IPS-18c (cell line): ENCODE data around the gene POGLUT3.

ENCODE experiments used
- H3K4me3 ChIP-seq: 2 replicates; pipeline ENCODE4 v1.7.0; 2013; ENCODE audit warnings: low read depth, mild to moderate bottlenecking, low read length, moderate library complexity; ENCODE audit not compliant: insufficient read depth
- H3K9me3 ChIP-seq: one replicate; pipeline ENCODE4 v1.6.1; 2013; ENCODE audit warnings: mild to moderate bottlenecking, low read length, moderate library complexity; ENCODE audit not compliant: control insufficient read depth, insufficient read depth

Gene POGLUT3

DNA sequence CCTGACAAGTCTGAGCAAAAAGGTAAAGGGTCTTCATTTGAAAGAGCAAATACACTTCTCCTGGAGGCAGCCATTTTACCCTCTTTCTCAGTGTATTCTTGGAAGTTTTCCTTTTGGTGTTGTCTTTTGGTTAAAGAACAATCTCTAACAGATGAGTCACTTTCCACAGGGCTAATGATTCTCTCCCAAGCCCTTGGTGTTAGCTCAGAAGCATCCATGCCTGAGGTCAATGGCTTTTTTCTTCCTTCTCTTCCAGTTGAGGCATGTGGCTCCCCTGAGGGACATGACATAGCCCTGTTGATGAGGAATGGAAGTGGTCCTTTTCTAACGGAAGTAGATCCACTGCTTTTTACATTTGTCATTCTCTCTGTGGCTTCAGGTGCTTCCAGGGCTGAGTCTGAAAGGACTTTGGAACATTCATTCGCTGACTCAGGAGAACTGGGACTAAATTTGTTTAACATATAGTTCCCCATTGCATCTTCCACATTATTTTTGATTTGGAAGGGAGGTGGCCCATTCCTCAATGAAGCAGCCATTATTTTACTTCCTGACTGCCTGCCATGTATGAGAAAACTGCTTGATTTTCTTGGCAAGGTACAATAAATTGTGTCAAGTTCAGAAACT, 13.8 kb upstream of the POGLUT3 start:
- Histone ChIP-seq H3K4me3 (no peak overlapping the region), H3K9me3 (no peaks in the 10 kb centered on the region)

DNA sequence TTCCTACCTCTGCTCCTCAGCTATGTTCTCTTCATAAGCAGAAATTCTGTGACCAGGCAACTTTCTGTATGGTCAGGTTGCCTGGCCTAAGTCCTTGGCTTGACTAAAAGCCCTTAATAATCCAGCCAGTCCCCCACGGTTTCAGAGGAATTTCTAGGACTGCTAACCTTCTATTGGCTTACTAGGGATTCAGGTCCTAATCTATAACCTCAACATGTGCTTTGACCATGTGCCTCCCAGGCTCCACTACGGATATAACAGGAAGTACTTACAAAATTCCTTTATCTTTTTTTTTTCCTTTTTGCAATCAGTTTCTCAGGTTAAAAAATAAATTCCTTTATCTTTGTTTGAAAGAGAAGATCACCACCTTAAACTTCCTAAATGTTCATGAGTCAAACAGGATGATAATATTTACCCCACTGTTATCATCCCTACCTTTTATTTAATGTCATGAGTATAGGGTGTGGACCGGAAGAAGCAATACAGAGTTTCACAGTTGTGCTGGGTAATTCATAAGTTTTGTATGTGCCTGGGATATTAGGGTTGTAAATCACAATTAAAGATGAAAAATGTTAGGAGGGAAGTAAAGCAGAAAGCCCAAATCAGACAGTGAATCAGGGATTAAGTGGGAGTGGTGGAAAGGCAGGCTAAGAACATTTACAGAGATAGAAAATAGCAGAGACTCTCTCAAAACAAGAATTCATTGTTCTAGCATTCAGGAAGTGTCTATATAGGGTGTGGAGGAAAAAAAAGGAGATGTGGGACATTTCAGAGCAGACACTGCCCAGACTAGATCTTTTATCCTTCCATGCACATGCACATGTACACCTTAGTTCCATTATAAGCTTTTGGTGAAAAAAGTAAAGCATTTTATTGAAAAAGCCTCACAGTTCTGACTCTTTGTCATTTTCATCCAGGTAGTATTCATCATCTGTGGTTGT, 10.7 kb upstream of the POGLUT3 start:
- no peaks in the 10 kb centered on the region for H3K9me3 ChIP-seq
- H3K4me3 ChIP-seq: no peak overlapping the region

DNA sequence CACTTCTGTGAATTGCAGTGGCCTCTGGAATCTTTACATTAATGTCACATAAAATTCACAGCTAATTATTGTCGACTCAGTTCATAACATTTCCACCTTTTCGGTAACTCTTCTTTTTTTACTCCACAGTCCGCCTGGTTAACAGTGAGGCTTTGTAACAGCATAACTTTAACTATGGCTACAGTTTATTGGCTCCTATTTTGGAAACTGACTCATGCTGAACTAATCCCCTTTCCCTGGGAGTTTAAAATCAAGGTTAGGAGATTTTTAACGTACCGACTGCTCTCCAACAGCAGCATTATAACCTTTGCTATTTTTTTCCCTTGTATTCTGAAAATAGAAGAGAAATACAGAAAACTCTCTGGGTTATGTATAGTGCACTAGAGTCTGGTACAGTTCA, 3.2 kb upstream of the POGLUT3 start:
- Histone ChIP-seq H3K4me3 (no peak overlapping the region), H3K9me3 (no peaks in the 10 kb centered on the region)

DNA sequence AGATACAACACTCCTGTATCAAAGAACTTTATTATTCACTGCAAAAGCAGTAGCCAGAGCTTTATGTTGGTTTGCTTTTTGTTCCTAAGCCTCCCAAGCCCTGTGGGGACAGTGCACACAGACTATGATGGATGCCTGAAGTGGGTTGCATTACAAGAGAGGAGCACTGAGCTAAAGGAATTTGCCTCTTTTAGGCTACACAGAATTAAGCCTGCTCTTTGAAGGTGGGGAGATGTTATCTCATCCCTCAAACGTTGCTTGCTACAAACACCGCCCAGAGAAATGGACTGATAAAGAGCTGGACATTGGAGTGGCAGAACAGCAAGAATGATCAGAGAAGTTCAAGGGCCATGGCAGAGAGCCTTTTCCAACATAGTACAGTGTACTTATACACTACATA, 2.5 kb upstream of the POGLUT3 start:
- Histone ChIP-seq H3K9me3 (no peaks in the 10 kb centered on the region), H3K4me3 (no peak overlapping the region)

DNA sequence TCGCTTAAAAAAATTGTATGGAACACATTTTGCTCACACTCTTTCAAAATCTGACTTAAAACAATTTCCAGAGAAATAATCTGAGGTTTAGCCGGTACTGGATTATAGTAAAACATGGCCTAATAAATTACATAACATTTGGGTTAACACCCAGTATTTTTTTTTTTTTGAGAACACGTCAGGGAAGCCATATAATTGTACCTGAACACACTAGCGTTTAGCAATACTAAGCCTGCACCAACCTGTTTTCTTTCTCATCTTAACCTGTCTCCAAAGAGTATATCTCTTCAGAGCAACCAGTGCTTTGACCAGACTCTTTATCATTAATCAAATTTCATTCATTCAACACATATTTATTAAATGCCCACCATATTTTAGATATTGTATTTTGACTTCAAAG, 2.0 kb upstream of the POGLUT3 start:
- Histone ChIP-seq H3K4me3 (no peak overlapping the region), H3K9me3 (no peaks in the 10 kb centered on the region)

DNA sequence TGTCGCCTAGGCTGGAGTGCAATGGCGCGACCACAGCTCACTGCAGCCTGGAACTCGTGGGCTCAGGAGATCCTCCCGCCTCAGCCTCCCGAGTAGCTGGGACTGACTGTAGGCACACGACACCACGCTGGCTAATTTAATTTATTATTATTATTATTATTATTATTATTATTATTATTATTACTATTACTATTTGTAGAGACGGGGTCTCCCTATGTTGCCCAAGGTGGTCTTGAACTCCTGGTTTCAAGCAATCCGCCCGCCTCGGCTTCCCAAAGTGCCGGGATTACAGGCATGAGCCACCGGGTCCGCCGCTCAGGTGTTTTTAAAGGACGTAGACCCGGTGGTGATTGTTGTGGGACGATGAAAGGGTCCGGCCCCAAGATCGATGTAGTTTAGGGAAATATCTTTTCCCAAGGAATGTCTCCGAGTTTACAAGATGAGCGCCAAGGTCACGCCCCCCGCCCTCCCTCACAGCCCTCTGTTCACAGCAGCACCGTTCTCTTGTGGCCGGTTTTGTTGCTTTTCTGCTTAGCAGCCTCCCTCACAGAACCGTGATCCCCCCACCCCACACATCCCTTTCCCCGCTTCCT, 728 bp upstream of the POGLUT3 start:
- peak overlapping the region; percentile 75; the same call in 1 of the 2 replicates for H3K4me3 ChIP-seq
- no peaks in the 10 kb centered on the region for H3K9me3 ChIP-seq

DNA sequence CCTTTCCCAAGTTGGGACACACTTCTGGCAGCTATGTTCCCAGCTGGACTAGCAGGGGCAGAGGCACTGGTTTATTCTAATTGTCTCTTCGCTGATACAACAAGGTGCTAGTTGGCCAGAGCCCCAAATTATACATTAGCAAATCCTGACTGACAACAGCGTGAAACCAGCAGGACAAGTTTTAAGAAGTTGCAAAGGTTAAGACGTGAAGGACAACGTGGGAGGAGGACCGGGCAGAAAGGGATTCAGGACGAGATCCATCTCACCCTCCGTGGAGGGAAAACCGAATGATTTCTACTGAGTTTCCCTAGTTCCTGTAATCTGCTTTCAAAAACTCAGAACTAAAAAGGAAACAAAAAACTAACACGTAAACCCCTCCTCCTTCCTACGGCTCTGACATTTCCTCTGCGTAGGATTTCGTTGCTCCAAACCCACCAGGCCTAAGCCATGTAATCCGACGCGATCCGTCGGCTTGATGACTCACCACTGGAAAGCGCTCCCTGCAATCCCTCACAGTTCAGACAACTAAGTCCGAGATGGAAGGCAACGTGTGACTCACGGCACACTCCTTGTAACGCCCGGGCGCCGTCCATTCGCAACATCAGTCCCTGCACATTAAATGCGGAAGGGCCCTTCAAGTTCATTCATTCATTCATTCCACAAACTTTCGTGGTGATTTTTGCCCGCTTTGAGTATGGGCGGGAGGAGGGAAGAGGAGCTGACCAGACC, 703 bp downstream of the POGLUT3 start:
- Histone ChIP-seq H3K4me3 (peak overlapping the region; percentile 75), H3K9me3 (no peaks in the 10 kb centered on the region)

DNA sequence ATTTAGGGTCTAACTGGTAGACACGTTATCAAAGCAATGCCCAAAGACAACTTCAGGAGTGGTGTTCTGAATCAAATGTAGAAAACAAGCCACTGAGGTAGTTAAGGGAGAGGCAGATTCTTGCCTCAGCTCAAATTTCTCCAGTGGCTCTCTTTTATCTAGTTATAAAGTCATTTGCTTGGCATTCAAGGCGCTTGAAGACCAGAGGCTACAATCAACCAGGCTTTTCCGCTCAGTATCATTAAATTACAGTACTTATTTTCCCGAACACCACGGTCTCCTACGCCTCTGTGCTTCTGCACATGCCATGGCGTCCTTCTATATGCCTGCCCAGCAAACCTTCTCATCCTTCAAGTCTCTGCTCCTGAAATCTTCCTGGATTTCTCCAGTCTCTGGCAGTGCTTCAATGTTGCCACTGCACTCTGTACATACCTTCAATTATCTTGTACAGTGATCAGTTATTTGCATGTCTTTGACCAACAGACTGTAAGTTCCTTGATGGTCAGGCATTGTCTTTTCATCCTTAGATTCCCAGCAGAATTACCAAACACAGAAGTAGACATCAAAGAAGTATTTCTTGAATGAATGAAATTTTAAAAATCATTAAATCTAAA, 1.4 kb downstream of the POGLUT3 start:
- peak overlapping the region; percentile 75; the same call in 1 of the 2 replicates for H3K4me3 ChIP-seq
- no peaks in the 10 kb centered on the region for H3K9me3 ChIP-seq

DNA sequence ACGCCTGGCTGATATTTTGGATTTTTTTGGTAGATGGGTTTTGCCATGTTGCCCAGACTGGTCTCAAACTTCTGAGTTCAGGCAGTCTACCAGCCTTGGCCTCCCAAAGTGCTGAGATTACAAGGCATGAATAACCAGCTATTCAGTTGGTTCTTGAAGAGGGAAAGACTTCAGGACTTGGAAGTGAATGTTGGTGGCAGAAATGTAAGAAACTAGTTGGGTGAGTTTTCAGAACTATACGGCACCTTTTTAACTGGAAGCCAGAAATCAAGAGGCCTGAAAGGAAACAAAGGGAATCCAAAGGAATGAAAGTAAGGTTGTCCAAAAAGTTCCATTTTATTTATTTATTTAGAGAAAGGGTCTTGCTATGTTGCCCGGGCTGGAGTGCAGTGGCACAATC, 2.9 kb downstream of the POGLUT3 start:
- H3K9me3 ChIP-seq: no peaks in the 10 kb centered on the region

DNA sequence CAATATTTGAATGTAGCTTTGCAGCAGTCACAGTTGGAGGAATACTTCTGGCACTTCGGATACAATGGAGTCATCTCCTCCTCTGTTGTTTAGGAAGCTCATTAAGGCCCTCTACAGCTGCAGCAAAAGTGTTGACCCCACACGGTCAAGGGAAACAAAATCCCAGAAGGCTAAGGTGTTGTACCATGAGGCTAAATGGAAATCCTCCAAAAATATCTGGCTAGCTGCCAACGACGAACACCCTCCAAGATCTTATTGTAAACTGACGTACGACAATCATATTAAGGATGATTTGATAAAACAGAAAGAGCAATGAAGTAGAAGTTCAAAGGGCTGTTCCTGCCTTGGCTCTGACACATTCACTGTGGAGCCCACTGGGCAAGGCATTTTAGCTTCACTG, 4.0 kb downstream of the POGLUT3 start:
- no peaks in the 10 kb centered on the region for H3K9me3 ChIP-seq
- H3K4me3 ChIP-seq: no peak overlapping the region

More for the DNA sequence above, 2.9 kb downstream of the POGLUT3 start:
- H3K4me3 ChIP-seq: no peak overlapping the region

DNA sequence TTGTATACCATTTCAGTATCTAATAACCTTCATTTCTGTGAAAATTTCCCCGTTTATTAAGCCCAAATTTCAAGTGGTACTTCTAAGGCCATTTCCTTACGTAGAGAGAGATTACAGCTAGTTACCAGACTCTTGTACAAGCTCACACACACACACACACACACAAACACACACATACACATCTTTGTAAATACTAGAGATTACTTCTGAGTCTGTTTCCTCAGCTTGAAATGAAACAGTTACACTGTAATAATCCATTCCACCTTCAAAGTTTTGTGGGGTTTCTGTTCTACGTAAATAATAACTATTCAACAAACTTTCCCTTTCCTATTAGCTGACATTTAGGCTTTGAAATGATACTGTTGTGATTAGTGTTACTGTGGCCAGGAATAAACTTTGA, 6.2 kb downstream of the POGLUT3 start:
- Histone ChIP-seq H3K4me3 (no peak overlapping the region), H3K9me3 (no peaks in the 10 kb centered on the region)

DNA sequence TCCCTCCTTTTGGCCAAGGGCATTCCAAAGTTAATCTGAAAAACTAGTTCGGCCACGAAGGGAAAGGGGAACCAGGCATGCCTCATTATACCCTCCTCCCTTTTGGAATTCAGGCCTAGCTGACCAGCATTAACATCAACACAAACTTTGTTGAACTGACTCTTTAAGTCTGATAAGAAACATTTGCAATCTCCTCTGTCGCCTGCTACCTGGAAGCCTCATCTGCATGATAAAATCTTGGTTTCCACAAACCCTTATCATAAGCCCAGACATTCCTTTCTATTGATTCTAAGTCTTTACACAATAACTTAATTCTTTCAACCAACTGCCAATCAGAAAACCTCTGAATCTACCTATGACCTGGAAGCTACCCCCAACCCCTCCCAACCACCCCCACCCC, 11.4 kb downstream of the POGLUT3 start:
- H3K9me3 ChIP-seq: no peaks in the 10 kb centered on the region
- H3K4me3 ChIP-seq: no peak overlapping the region

DNA sequence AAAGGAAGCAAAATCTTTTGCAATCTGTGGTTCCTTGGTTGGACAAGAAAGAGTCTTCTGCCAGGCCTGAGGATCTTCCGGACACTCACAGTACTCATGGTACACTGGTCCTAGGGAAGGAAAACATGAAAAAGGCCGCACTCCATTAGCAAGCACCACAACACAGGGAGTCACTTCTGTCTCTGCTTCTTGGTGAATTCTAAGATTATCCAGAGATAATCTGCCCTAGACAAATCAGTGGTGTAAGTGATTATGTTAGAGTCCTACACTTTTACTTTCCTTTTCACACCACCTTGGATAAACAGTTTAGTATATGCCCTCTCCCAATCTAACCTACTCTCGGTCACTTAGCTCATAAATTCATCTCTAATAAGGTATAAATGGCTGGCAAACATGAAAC, 11.9 kb downstream of the POGLUT3 start:
- no peaks in the 10 kb centered on the region for H3K9me3 ChIP-seq
- no peak overlapping the region for H3K4me3 ChIP-seq

DNA sequence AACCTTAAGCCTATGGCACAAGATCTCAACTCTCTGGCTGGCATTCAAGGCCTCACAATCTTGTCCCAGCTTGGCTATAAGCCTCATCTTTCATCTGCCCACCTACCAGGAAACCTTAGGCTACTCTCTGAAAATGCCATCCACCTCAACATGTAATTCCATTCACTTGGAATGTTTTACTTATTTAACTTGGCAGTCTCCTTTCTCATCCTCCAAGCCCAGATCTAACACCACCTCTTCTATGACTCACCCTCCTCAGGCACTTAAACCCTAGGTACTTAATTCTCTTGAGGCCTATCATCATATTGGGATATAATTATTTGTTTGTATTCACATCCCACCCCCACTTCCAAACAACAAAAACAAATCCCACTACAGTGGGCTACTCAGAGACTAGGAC, 15.0 kb downstream of the POGLUT3 start:
- Histone ChIP-seq H3K9me3 (no peaks in the 10 kb centered on the region), H3K4me3 (no peak overlapping the region)

DNA sequence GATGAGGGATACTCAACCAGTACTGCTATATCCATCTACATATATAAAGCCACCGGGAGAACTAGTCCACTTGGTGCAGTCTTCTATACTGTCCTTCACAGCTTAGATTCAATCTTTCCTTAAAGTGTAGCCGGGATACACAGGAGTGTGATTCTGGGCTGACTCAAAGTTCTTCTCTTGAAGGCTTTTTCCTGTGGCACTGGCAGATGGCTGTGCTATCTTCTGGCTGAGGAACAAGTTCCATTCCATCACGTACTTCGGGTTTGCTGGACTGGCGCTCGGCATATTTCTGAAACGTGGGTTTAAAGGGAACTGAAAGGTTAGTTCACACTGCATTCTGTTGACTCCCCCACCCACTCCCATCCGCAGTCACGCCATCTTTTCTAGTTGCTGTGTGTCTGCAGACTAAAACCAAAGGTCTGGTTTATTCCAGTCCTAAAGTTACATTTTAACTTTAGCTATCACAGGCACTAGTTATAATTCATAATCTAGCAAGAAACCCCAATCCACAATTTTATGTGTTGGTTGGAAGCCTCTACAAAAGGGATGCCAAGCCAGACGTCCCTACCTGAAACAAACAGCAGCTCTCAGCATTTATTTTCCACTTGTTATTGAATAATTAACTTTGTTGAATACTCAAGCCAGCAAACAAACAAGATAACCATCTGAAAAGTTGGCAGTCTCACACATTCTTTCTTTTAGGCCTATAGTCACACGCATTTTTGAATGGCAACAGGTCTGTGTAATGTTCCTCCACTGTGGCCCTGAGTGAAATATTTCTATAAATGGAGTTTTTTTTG, 23.3 kb downstream of the POGLUT3 start:
- Histone ChIP-seq H3K4me3 (no peak overlapping the region), H3K9me3 (no peaks in the 10 kb centered on the region)

DNA sequence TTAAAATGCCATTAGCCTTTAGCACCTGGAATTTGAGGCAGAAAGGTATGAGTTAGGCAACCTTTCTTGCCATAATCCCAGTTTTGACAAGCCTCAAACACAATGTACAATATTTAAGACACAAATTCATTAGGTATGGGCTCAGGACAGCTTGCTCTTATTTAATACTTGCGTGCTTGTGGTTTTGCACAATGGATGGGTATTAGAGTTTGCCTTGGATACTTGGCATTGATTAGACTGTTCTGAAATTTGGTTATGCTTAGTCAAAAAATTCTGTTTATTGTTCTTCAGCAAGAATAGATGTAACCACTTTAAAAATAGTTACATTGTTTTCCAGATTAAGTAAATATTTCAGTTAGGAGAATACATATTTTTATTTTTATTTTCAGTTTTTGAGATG, 25.5 kb downstream of the POGLUT3 start:
- H3K4me3 ChIP-seq: no peak overlapping the region
- no peaks in the 10 kb centered on the region for H3K9me3 ChIP-seq
